Right lobe of liver (tissue), 4 donors: ENCODE measurements around the gene FADD.

Experiments used
- CTCF ChIP-seq, 4 donors: fragments of 200-600 bp in 3 of 4; fragments of 450-650 bp in 1 of 4; IDR thresholded peaks; one replicate each; pipeline versions ENCODE4 v1.5.1 to v1.8.0; 2016 to 2022; ENCODE audit warnings: antibody characterized with exemption in 4 of 4, mild to moderate bottlenecking in 2 of 4
- POLR2A ChIP-seq: fragments of 450-650 bp; IDR thresholded peaks from one replicate; pipeline ENCODE4 v1.6.1; 2017; ENCODE audit warnings: antibody characterized with exemption, mild to moderate bottlenecking
- donor health status: DM: no; HTN: no; CAD: no.
- donor health status: DM: no; HTN: no; CAD: no.
- donor health status: DM: no; HTN: yes; CAD: no.

GRCh38 chr11:70164705-70165104 is 38.4 kb upstream of the FADD start:
- TF ChIP-seq CTCF (IDR thresholded peaks at IDR 0.05) (no peak), POLR2A (no peak)
